ENCODE measurements around the gene WDFY3. TPM values are rescaled to one million over a fixed set of nuclear protein-coding genes. Genes with fewer than 3 reads are reported as not detected.
A peak's percentile ranks its signal among the peaks of the same experiment; 100 is the strongest.

The WDFY3 gene
- not detected for total RNA-seq

GRCh38 chr4:84966382-84967242 is at the start of gene WDFY3:
Gene WDFY3 (minus strand): TSS chr4:84966690. CDS start chr4:84860591, 106,099 bp downstream.
- ChIA-PET POLR2A (no interaction called here), CTCF (no interaction called here)
- DNase-seq, result peak; percentile 23
- peak; percentile 67 for ATAC-seq
- Mint-ChIP-seq H3K4me1 (ENCODE audit: low read depth) (peaks cover 11% of the 10 kb centered on the region), H3K27ac (no peak within 1 kb of the TSS), H3K36me3 (ENCODE audit: low read depth) (peaks cover 3% of the 10 kb centered on the region), H3K9me3 (ENCODE audit: insufficient read depth) (no peaks in the 10 kb centered on the region), H3K4me3 (peak within 1 kb of the TSS; percentile 70), H3K27me3 (ENCODE audit: low read depth) (peaks cover 28% of the 10 kb centered on the region)

- ChIA-PET POLR2A (no interaction called here), CTCF (no interaction called here)
- Mint-ChIP-seq H3K4me1 (ENCODE audit: low read depth) (no peaks in the 10 kb centered on the region), H3K27ac (no peak overlapping the region), H3K36me3 (ENCODE audit: low read depth) (no peaks in the 10 kb centered on the region), H3K27me3 (ENCODE audit: low read depth) (no peaks in the 10 kb centered on the region), H3K9me3 (ENCODE audit: insufficient read depth) (no peaks in the 10 kb centered on the region), H3K4me3 (no peak overlapping the region)
- ATAC-seq, result no peak
- DNase-seq, result no peak
These were observed 39.4 kb upstream of the WDFY3 start for GRCh38 chr4:85005865-85006377.

- Mint-ChIP-seq H3K36me3 (ENCODE audit: low read depth) (no peaks in the 10 kb centered on the region), H3K9me3 (ENCODE audit: insufficient read depth) (peaks cover under 1% of the 10 kb centered on the region), H3K27ac (no peak overlapping the region), H3K4me1 (ENCODE audit: low read depth) (no peaks in the 10 kb centered on the region), H3K4me3 (no peak overlapping the region), H3K27me3 (ENCODE audit: low read depth) (no peaks in the 10 kb centered on the region)
- DNase-seq (no peak), ATAC-seq (no peak)
- ChIA-PET POLR2A (no interaction called here), CTCF (no interaction called here)
These were observed 33.9 kb upstream of the WDFY3 start for GRCh38 chr4:85000343-85000742.

- Mint-ChIP-seq H3K36me3 (ENCODE audit: low read depth) (no peaks in the 10 kb centered on the region), H3K27ac (no peak overlapping the region), H3K9me3 (ENCODE audit: insufficient read depth) (peaks cover 3% of the 10 kb centered on the region), H3K27me3 (ENCODE audit: low read depth) (no peaks in the 10 kb centered on the region), H3K4me3 (no peak overlapping the region), H3K4me1 (ENCODE audit: low read depth) (no peaks in the 10 kb centered on the region)
- POLR2A ChIA-PET, result no interaction called here
- no peak for ATAC-seq
- CTCF ChIA-PET, result no interaction called here
- DNase-seq, result no peak
These were observed 28.9 kb upstream of the WDFY3 start for GRCh38 chr4:84995386-84995785.

GRCh38 chr4:84994280-84994679 is 27.8 kb upstream of the WDFY3 start:
- Mint-ChIP-seq H3K27me3 (ENCODE audit: low read depth) (no peaks in the 10 kb centered on the region), H3K4me1 (ENCODE audit: low read depth) (no peaks in the 10 kb centered on the region), H3K27ac (no peak overlapping the region), H3K4me3 (no peak overlapping the region), H3K9me3 (ENCODE audit: insufficient read depth) (peaks cover 3% of the 10 kb centered on the region), H3K36me3 (ENCODE audit: low read depth) (no peaks in the 10 kb centered on the region)
- CTCF ChIA-PET, result no interaction called here
- DNase-seq (no peak), ATAC-seq (no peak)
- POLR2A ChIA-PET, result no interaction called here

- H3K4me3 Mint-ChIP-seq, result no peak overlapping the region
- no peaks in the 10 kb centered on the region for H3K36me3 Mint-ChIP-seq (ENCODE audit: low read depth)
- H3K27me3 Mint-ChIP-seq (ENCODE audit: low read depth), result no peaks in the 10 kb centered on the region
- ChIA-PET POLR2A (interaction anchor here (0.6 kb wide), 1 partner anchor 794 kb away, joined by 3 read pairs; no protein-coding TSS in a partner anchor), CTCF (no interaction called here)
- no peaks in the 10 kb centered on the region for H3K4me1 Mint-ChIP-seq (ENCODE audit: low read depth)
- DNase-seq, result no peak
- no peak overlapping the region for H3K27ac Mint-ChIP-seq
- H3K9me3 Mint-ChIP-seq (ENCODE audit: insufficient read depth), result no peaks in the 10 kb centered on the region
- no peak for ATAC-seq
These were observed 19.5 kb upstream of the WDFY3 start for GRCh38 chr4:84985952-84986351.

- DNase-seq (no peak), ATAC-seq (no peak)
- H3K27ac Mint-ChIP-seq, result no peak overlapping the region
- H3K4me3 Mint-ChIP-seq, result no peak overlapping the region
- no peaks in the 10 kb centered on the region for H3K36me3 Mint-ChIP-seq (ENCODE audit: low read depth)
- no peaks in the 10 kb centered on the region for H3K9me3 Mint-ChIP-seq (ENCODE audit: insufficient read depth)
- CTCF ChIA-PET, result no interaction called here
- no peaks in the 10 kb centered on the region for H3K4me1 Mint-ChIP-seq (ENCODE audit: low read depth)
- POLR2A ChIA-PET, result no interaction called here
- H3K27me3 Mint-ChIP-seq (ENCODE audit: low read depth), result no peaks in the 10 kb centered on the region
These were observed 10.9 kb upstream of the WDFY3 start for GRCh38 chr4:84977396-84977795.

GRCh38 chr4:84973856-84974255 is 7.4 kb upstream of the WDFY3 start:
- DNase-seq (no peak), ATAC-seq (no peak)
- Mint-ChIP-seq H3K9me3 (ENCODE audit: insufficient read depth) (no peaks in the 10 kb centered on the region), H3K27ac (no peak overlapping the region), H3K4me1 (ENCODE audit: low read depth) (no peaks in the 10 kb centered on the region), H3K27me3 (ENCODE audit: low read depth) (peaks cover 3% of the 10 kb centered on the region), H3K36me3 (ENCODE audit: low read depth) (no peaks in the 10 kb centered on the region), H3K4me3 (no peak overlapping the region)
- ChIA-PET CTCF (no interaction called here), POLR2A (no interaction called here)

GRCh38 chr4:84971319-84971932 is 4.9 kb upstream of the WDFY3 start:
- ChIA-PET POLR2A (no interaction called here), CTCF (interaction anchor here (1.1 to 1.5 kb wide), 4 partner anchors 12 to 393 kb away, joined by 4 to 12 read pairs (median 8); no protein-coding TSS in a partner anchor)
- no peak for ATAC-seq
- peaks cover 8% of the 10 kb centered on the region for H3K4me1 Mint-ChIP-seq (ENCODE audit: low read depth)
- H3K27ac Mint-ChIP-seq, result no peak overlapping the region
- H3K9me3 Mint-ChIP-seq (ENCODE audit: insufficient read depth), result no peaks in the 10 kb centered on the region
- H3K4me3 Mint-ChIP-seq, result no peak overlapping the region
- peaks cover 17% of the 10 kb centered on the region for H3K27me3 Mint-ChIP-seq (ENCODE audit: low read depth)
- H3K36me3 Mint-ChIP-seq (ENCODE audit: low read depth), result peaks cover 3% of the 10 kb centered on the region
- DNase-seq, result no peak

- Mint-ChIP-seq H3K4me1 (ENCODE audit: low read depth) (peaks cover 11% of the 10 kb centered on the region), H3K36me3 (ENCODE audit: low read depth) (peaks cover 3% of the 10 kb centered on the region), H3K9me3 (ENCODE audit: insufficient read depth) (no peaks in the 10 kb centered on the region), H3K4me3 (no peak overlapping the region), H3K27ac (no peak overlapping the region), H3K27me3 (ENCODE audit: low read depth) (peaks cover 27% of the 10 kb centered on the region)
- CTCF ChIA-PET, result no interaction called here
- no peak for DNase-seq
- no peak for ATAC-seq
- POLR2A ChIA-PET, result no interaction called here
These were observed 2.4 kb upstream of the WDFY3 start for GRCh38 chr4:84968925-84969324.

- CTCF ChIA-PET, result no interaction called here
- no peak overlapping the region for H3K27ac Mint-ChIP-seq
- DNase-seq, result no peak
- ATAC-seq, result no peak
- peaks cover 28% of the 10 kb centered on the region for H3K27me3 Mint-ChIP-seq (ENCODE audit: low read depth)
- H3K4me1 Mint-ChIP-seq (ENCODE audit: low read depth), result peaks cover 11% of the 10 kb centered on the region
- H3K36me3 Mint-ChIP-seq (ENCODE audit: low read depth), result peaks cover 3% of the 10 kb centered on the region
- peak overlapping the region; percentile 4 for H3K4me3 Mint-ChIP-seq
- no peaks in the 10 kb centered on the region for H3K9me3 Mint-ChIP-seq (ENCODE audit: insufficient read depth)
- POLR2A ChIA-PET, result no interaction called here
These were observed 777 bp upstream of the WDFY3 start for GRCh38 chr4:84967243-84967690.

GRCh38 chr4:84965553-84966381 is 723 bp downstream of the WDFY3 start:
- CTCF ChIA-PET, result no interaction called here
- H3K4me3 Mint-ChIP-seq, result peak overlapping the region; percentile 8
- no peak overlapping the region for H3K27ac Mint-ChIP-seq
- POLR2A ChIA-PET, result no interaction called here
- peaks cover 11% of the 10 kb centered on the region for H3K4me1 Mint-ChIP-seq (ENCODE audit: low read depth)
- ATAC-seq (peak; percentile 44), DNase-seq (no peak)
- peaks cover 28% of the 10 kb centered on the region for H3K27me3 Mint-ChIP-seq (ENCODE audit: low read depth)
- peaks cover 3% of the 10 kb centered on the region for H3K36me3 Mint-ChIP-seq (ENCODE audit: low read depth)
- H3K9me3 Mint-ChIP-seq (ENCODE audit: insufficient read depth), result no peaks in the 10 kb centered on the region

Data from activated CD8-positive, alpha-beta T cell treated with anti-CD3 and anti-CD28 coated beads, Interleukin-2, amount 10 ng/mL, durations not matched to agents 7 days and 5 days (primary cell).